C4-2B (cell line): Measurements from ENCODE around the gene HS2ST1.
"Not testable (repeated sequence)": the region's sequence is repeated elsewhere in the genome, so short reads cannot be mapped to it uniquely, and the experiment has no call there.

Experiments
- H3K27ac ChIP-seq: fragments of 450-650 bp; 2 replicates; pipeline ENCODE4 v1.5.1; 2017
- CTCF ChIP-seq: fragments of 450-650 bp; conservative IDR thresholded peaks from 2 replicates; pipeline ENCODE4 v1.5.1; 2017; ENCODE audit warnings: mild to moderate bottlenecking
- ZFX ChIP-seq: fragments of 450-650 bp; IDR thresholded peaks from 2 replicates; pipeline ENCODE4 v1.6.1; 2017

HS2ST1 gene

GRCh38 chr1:86956221-86956620, 41.8 kb downstream of the HS2ST1 start:
- TF ChIP-seq CTCF, result no peak
- no peak for TF ChIP-seq ZFX
- no peak overlapping the region for H3K27ac ChIP-seq

- no peak for TF ChIP-seq ZFX
- no peak for TF ChIP-seq CTCF
- no peak overlapping the region for H3K27ac ChIP-seq
Measured at GRCh38 chr1:86957221-86957620, 42.8 kb downstream of the HS2ST1 start.

- H3K27ac ChIP-seq, result no peak overlapping the region
- TF ChIP-seq CTCF (no peak), ZFX (no peak)
Measured at GRCh38 chr1:86960548-86960947, 46.1 kb downstream of the HS2ST1 start.

- not testable (repeated sequence) for H3K27ac ChIP-seq
Measured at GRCh38 chr1:86963841-86964240, 49.4 kb downstream of the HS2ST1 start.

- H3K27ac ChIP-seq, result no peak overlapping the region
Measured at GRCh38 chr1:86965012-86965826, 50.8 kb downstream of the HS2ST1 start.

GRCh38 chr1:86965827-86966182, 51.4 kb downstream of the HS2ST1 start:
- no peak overlapping the region for H3K27ac ChIP-seq
- TF ChIP-seq ZFX (no peak), CTCF (no peak)

More at GRCh38 chr1:86965012-86965826, 50.8 kb downstream of the HS2ST1 start:
- peak; percentile 83 for TF ChIP-seq CTCF
- TF ChIP-seq ZFX, result no peak

GRCh38 chr1:86970938-86971337, 56.5 kb downstream of the HS2ST1 start:
- TF ChIP-seq ZFX, result no peak
- no peak for TF ChIP-seq CTCF
- no peak overlapping the region for H3K27ac ChIP-seq

- TF ChIP-seq ZFX (no peak), CTCF (no peak)
- H3K27ac ChIP-seq, result no peak overlapping the region
Measured at GRCh38 chr1:86971778-86972177, 57.3 kb downstream of the HS2ST1 start.
